AML-193 (cell line): ENCODE data around the gene KRTAP10-4.
"Not testable (repeated sequence)": the region's sequence is repeated elsewhere in the genome, so short reads cannot be mapped to it uniquely, and the experiment has no call there.

Experiments
- DNase-seq, 2 experiments: peaks; one replicate each; lab custom pipeline; 2025; lab: John Stamatoyannopoulos, UW

Gene KRTAP10-4

DNA sequence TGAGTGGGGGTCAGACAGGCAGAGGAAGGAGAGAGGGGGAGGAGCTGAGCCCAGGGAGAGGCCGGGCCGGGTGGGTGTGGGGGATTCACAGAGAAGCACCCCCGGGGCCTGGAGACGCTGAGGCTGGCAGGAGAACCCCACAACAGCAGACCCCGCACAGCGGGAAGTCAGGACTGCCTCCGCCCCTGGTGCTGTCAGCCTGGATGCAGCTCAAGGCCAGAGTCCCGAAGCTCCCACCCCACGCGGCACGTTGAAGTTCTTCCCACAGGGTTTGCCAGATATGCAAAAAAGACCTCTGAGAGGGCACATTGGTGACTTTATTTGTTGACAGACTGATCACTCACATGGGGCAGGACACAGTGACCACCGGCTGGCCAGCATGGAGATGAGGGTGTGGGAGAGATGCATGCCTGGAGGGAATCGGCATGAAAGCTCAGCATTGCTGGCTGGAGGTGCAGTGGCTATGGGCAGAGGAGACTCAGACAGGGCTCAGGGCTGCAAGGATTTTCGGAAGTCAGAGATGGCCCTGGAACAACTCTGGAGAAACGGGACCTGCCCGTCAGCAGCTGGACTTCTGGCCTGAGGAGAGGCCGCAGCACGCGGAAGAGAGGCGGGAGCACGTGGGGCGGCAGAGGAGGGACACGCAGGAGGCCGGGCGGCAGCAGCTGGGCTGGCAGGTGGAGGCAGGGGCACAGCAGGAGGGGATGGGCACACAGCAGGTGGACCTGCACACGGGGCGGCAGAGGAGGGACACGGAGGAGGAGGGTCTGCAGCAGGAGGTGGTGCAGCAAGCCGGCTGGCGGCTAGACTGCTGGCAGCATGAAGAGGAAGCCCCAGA, 15.8 kb upstream of the KRTAP10-4 start:
- no peak for DNase-seq

DNA sequence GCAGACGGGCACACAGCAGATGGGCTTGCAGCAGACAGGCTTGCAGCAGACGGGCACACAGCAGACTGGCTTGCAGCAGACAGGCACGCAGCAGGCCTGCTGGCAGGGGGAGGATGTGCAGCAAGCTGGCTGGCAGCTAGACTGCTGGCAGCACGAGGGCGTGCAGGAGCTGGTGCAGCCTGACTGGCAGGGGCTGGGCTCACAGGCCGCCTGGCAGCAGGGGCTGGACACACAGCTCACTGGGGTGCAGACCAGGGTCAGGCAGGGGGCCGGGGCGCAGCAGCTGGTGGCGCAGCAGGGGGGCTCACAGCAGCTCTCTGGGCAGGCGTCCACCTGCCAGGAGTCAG, 15.2 kb upstream of the KRTAP10-4 start:
- DNase-seq = not testable (repeated sequence)

DNA sequence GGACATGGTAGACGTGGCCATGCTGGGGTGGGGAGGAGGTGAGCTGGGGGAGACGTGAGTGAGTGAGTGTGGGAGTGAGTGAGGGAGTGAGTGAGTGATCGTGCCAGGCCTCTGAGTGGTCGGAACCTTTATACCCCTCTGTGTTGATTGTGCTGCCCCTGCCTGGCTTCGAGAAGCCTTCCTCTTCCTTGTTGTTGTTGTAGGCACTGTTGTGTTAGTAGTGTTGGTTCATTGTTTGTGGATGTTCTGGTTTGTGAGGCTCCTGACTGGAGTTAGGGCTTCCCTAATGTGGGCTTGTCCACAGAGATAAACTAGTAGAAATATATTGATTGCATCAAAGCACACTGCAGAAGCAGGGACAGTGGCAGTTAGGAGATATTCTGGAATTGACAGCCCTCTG, 14.8 kb upstream of the KRTAP10-4 start, which contains the start of gene KRTAP10-3:
Gene KRTAP10-3 (minus strand): TSS at position 101 of the 400 bp plus-strand sequence. CDS start 80 bp downstream, at position 21.
- DNase-seq = no peak

DNA sequence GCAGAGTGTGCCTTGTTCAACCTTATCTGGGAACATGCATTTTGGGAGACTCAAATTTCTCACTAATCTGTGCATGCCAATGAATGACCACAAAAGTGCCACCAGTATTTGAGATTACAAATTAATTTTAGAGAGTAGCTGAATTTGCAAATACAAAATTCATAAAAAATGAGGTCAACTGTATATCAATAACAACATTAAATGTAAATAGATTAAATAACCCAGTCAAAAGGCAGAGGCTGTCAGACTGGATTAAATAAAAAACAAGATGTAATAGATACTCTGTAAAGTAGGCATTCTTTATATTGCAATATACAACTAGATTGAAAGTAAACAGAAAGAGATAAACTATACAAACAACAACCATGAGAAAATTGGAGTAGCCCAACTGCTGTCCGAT, 9.4 kb upstream of the KRTAP10-4 start:
- DNase-seq = no peak

DNA sequence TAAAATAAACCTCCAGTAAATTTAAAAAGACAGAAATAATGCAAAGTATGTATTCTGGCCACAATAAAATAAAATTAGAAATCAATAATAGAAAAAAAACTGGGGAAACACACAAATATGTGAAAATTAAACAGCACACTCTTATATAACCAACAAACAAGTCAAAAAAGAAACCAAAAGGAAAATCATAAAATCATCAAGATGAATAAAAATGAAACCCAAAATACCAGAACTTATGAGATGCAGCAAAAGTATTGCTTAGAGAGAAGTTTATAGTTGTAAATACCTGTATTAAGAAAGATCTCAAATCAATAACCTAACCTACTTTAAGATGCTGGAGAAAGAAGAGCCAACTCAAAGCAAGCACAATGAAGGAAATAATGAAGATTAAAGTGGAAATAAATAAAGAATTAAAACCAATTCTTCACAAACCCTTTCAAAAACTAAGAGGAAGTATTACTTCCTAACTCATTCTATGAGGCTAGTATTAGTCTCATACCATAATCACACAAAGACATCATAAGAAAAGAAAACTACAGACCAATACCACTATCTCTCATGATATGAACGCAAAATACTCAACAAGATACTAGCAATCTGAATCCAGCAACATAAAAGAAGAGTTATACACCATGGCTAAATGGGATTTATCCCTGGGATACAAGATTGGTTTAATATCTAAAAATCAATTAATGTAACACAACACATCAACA, 8.5 kb upstream of the KRTAP10-4 start:
- no peak for DNase-seq

DNA sequence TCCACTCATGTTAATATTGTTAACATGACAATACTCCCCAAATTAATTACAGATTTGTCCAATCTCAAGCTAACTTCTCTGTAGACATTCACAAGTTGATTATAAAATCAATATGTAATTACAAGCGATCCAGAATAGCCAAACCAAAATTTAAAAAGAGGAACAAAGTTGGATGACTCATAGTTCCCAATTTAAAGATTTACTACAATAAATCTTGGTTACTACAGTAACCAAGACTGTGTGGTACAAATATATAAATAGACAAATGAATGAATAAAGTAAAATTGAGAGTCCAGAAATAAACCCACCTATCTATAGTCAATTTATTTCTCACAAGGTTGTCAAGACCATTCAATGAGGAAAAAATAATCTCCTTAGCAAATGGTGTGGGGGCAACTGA, 7.1 kb upstream of the KRTAP10-4 start:
- peak; percentile 24 to 33 for DNase-seq

DNA sequence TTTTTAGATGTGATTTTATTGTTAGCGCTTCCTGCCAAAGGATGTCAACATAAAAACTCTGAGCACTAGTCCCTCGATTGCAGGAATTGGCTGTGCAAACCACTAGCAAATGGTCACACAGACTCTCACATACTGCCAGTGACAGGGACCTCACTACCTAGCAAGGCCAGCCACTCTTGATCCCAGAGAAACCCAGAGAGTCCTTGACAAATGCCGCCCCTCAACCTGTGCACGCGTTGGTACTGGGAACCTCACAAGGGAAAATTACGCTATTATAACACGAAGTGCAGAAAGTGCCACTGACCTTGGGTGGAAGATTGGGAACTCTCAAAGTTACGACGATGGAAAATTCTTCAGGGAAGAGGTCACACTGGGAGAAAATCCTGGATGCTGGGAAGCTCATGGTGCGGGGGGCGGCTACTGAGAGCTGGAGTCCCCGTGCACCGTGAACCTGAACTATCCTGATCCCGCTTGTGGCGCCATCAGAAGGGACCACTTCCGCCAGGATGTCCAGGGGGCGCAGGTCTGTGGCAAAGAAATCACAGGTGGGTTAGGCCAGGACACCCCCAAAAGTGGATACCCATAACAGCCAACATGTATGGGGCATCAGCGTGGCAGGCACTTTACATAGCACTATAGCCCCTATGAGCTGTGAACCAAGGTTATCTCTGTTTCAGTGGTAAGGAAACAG, 5.9 kb upstream of the KRTAP10-4 start:
- DNase-seq = no peak

DNA sequence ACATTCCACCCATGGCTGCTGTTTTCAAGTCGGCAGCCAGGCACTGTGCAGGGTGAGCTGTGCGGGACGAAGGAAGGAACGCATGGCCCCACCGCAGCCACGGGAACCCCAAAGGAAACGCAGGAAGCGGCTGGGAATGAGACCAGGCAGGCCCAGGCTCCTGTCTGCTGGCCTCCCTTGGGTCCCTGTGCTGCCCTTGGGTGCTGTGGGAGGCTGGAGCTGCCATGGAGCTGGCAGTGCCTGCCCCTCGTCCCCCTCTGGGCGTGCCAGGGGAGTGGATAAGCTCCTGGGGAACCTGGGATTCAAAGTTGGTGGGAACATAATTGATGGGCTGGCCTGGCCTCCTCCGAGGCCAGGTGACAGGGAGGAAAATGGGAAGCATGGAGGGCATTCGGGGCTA, 5.3 kb upstream of the KRTAP10-4 start:
- DNase-seq = no peak

DNA sequence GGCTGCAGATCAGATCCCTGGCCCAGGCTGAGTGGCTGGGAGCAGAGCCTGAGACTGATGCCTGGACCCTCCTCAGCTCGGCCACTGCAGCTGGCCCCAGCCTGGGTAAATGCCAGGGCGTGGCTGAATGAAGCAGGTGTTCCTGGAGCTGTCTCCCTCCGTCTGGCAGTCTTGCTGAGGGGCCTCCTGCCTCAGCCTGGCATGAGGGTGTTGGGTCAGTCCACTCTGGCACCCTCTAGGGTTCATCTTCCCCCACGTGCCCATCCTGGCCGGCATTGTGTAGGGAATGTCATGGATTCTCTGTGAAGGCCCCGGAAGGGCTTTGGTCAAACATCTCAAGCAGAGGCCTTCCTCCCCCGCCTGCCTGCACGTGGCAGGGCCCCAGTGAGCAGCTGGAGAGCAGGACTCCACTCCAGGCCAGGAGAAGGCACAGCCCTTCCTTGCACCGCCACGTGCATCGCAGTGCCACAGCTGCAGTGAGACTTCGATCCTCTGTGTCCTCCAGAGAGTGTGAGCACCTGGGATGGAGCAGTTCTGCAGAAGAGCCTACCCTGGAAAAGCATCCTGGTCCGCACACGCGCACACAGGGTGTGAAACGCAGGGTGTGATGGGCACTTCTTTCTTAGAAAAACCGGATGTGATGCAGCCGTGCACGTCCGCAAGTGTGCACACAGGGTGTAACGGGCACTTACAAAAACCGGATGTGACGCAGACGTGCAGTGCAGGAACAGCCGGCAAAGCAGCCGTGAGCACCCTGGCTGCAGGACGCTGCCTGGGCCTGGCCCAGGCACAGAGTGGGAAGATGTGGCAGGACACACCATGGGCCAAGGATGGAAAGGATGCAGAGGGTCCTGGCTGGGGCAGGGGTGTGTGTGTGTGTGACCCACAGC, 4.6 kb upstream of the KRTAP10-4 start:
- no peak for DNase-seq

DNA sequence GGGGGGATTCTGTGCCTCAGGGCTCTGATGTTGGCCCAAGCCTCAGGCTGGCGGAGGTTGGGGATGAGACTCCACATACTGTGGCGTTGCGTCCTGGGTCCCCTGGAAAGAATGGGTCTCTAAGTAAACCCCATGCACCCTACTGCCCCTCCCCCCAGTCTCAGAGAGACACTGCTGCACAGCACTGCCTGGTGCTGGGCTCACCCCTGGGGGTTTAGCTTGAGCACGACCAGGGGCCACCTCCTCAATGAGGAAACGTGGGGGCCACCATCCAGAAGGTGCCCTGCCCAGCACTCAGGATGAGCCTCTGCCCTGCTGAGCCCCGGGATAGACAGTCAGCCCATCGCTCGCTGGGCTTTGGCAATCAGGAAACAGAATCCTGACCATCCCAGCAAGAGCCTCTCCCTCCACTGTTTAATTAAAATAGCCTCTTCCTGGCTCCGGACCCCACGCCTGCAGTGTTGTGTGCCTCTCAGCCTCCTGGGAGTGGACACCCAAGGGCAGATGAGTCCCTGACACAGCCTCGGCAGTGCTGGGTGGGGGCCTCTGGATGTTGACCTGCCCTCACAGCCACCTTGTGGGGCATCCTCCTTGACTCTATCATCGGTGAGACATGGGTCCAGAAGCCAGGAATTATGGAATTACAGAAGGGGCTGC, 3.5 kb upstream of the KRTAP10-4 start:
- no peak for DNase-seq

DNA sequence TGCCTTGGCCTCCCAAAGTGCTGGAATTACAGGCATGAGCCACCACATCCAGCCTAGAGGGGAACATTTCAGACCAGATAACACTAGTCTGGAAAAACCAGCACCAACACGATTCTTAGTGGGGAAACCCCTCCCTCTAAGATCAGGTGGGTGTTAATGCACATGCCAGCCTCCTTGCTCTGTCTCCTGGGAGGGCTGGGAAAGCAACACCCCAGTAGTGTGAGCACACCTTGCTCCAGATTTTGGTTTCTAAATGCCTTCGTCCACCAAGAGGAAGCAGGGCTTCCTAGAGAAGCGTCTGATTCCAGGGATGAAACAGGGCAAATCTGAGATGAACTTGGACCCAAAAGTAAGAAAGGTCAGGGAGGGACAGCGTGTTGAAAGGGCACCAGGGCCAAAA, 2.2 kb upstream of the KRTAP10-4 start:
- DNase-seq = no peak

DNA sequence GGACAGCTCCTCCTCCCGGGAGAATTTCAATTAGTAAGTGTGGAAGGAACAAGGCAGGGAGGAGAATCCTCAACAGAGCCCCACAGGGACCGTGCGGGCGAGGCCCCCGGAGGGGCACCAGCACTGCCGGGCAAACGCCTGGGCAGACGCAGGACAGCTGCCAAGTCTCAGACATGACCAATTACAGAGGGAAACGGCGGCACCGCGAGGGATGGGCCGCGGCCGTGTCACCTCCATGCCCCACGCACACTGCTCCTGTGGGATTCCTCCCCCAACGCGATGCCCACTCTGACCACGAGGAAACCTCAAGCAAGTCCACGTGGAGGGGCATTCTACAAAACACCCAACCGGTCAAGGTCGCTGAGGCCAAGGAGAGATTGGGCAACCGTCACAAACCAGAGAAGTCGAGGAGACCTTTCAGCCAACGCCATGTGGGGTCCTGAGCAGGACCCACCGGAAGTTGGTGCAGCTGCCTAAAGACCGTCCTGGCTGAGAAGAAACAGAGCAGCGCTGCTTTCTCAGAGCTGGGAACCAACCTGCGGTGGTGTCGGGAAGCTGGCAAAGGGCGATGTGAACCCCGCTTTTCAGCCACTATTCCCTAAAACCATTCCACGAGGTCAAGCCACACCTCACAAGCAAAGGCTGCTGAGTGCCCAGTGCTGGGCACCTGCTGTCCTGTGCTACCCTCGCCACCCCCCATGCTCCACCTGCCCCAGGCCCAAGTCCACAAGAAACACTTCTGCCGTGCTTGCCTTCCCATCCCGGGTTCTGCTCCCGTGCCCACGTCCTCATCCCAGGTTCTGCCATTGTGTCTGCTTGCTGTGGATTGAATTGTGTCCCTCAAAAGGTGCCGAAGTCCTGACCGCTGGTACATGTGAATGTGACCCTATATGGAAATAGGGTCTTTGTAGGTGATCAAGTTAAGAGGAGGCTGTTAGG, 1.4 kb upstream of the KRTAP10-4 start:
- DNase-seq = no peak

DNA sequence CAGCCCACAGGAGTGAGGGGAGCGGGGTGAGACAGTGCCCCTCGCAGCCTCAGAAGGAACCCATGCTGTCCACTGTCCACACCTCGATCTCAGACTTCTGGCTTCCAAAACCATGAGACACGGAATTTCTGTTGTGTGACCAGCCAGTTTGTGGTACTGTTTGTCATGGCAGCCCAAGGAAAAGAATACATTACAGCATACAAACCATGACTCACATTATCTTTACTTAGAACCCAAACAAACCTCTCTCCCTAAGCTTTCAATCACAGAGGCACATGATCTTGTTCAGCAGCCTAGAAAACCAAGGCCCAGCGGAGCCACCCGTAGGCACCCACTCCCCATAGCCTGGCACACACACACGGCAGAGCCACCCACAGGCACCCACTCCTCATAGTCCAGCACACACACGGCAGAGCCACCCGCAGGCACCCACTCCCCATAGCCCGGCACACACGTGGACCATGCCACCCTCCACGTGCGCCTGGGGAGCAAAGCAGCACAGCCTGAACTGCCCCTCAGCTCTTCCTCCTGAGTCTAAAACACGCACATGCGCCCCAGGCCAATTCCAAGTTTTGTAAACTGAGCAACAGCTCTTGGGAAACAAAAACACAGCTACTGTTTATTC, 458 bp upstream of the KRTAP10-4 start:
- DNase-seq = no peak

DNA sequence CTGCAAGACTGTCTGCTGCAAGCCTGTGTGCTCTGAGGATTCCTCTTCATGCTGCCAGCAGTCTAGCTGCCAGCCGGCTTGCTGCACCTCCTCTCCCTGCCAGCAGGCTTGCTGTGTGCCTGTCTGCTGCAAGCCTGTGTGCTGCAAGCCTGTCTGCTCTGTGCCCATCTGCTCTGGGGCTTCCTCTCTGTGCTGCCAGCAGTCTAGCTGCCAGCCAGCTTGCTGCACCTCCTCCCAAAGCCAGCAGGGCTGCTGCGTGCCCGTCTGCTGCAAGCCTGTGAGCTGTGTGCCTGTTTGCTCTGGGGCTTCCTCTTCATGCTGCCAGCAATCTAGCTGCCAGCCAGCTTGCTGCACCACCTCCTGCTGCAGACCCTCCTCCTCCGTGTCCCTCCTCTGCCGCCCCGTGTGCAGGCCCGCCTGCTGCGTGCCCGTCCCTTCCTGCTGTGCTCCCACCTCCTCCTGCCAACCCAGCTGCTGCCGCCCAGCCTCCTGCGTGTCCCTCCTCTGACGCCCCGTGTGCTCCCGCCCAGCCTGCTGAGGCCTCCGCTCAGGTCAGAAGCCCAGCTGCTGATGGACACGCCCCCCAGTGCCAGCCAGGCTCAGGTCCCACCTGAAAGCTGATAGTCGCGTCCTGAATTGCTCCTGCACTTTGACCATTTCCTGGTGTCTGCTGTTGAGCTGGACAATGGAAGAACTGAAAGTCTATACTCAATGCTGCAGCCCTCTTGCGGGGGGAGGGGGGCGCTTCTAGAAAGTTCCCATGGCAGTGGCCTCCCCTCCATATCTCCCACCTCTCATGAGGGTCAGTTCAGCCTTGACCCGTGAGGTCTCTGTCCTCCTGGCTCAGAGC, 1.2 kb downstream of the KRTAP10-4 start:
- no peak for DNase-seq

DNA sequence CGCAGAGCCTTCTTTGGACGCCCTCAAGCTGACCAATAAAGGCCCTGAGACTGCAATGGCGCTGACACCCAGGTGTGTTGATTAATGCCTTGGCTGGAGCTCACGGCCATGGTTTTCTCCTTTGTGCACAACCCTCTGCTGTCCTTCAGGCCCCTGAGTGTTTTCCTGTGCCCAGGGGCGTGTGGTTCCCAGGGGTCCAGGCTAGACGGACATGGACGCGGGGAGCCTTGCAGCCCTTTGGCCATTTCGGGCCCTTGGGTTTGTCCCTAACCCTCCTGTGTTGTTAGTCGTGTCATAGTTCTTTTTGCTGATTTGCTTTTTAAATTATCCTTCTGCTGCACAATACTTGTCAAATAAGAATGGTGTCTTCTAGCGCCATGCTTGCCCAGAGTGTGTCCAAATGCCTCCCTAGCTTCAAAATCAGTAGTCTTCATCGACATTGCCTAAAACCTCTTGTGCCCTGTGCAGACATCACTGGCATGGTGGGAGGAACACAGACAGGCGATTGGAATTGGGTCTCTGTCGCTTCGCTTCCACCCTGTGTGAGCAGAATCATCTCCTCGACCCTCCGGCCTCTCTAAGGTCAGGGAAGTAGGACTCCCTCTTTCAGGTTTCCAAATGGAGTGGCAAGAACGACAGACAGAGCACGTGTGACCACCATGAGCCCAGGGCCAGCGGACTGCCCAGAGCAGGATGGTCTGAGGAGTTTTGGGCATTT, 1.9 kb downstream of the KRTAP10-4 start:
- DNase-seq = no peak

DNA sequence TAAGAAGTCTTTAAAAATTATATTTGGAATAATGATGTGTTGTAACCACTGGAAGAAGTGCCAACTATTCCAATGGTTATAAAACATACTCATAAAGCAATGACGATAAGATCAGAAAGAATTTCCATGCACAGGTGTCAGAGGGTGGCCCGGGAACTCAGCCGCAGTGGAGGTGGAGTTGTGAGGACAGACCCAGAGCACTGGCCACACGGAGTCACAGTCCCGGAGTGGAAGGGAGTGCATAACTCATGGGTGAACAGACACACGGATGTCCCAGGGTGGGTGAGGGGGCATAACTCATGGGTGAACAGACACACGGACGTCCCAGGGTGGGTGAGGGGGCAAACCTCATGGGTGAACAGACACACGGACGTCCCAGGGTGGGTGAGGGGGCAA, 2.5 kb downstream of the KRTAP10-4 start:
- no peak for DNase-seq

DNA sequence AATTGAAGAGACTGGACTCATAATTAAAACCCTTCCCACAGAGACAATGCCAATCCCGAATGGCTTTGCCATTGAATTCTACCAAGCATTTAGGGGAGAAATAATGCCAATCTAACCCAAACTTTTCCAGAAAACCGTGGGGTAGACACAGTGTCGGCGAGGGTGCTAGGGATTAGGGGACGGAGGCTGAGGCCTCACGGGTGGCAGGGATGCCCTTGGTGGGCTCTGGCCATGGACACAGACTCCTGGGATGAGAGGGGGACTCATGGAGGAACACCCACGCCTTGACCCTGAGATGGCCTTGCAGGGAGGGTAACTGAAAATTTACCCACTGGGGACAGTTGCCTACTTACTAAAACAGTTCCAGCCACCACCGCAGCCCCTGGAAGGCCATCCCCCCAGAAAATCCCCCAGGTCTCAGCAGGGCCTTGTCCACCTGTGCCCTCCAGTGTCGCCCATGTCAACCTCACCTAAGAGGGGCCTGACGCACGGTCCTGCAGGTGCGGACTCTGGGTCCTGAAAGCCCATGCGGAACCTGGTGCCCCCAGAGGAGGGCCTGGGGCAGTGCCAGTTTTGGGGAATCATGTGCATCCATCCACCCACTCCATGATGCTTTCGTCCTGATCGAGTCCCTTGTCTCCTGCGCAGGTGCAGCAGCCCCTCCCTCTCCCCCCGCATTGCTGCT, 5.0 kb downstream of the KRTAP10-4 start:
- no peak for DNase-seq
